LHCN-M2 (cell line): ENCODE results near the gene MSH2. TPM values are rescaled to one million over a fixed set of nuclear protein-coding genes. Genes with fewer than 3 reads are reported as not detected.

Experiments used
- DNase-seq: peaks from one replicate; pipeline ENCODE4 v3.0.0-alpha.2; 2012; ENCODE audit warnings: low read depth
- total RNA-seq: library from RNA; depleted of rRNA; stranded (reverse); fragments of >200 nt; gene quantifications from 2 replicates; pipeline ENCODE4 v1.2.3, GENCODE V29; 2014; rRNA removed

Gene MSH2
- total RNA-seq, 1 experiment from 2014 or later, result 55.3 TPM

DNA sequence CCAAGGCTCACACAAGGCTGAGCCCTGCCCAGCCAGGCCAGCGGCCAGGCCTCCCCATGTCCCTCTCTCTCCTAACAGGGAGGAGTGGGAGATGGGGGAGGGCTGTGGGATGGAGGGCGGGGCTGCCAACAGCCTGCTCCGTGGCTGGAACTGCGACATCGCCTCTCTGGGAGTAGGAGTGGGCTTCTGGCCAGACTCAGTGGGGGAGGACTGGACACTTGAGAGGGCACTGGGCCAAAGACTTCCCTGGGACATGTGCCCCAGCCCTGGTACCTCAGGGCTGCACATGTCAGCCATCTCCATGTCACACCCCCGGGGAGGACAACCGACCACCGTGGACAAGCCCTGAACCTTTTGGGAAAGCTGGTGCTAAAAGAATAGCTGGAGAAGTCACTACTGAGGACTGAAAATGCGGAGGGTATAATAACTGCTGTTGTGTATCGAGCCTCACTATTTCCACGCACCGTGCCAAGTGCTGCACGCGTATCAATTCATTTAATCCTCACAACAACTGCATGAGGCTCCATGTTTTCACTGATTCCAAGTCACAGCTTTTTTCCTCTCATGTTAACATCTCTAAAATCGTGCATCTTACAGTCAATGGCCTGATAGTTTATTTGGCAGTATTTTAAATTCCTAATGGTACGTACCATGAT is 127.3 kb downstream of the MSH2 start:
- no peak for DNase-seq

- no peak for DNase-seq
Observed at GRCh38 chr2:47531378-47532042, 128.6 kb downstream of the MSH2 start.

Other genes starting within 250 kb of the MSH2 start
- 0.17 and 0.19 TPM in 2 replicates for gene STPG4, start 247.8 kb upstream of the MSH2 start, total RNA-seq
- gene CALM2, start 226.6 kb upstream of the MSH2 start, total RNA-seq, result 1,687 and 1,705 TPM in 2 replicates
- gene EPCAM, start 33.8 kb upstream of the MSH2 start, total RNA-seq, result not detected in 2 replicates
- gene KCNK12, start 167.8 kb downstream of the MSH2 start, total RNA-seq, result not detected in 2 replicates